SH-SY5Y (cell line): ENCODE measurements around the gene UFSP1.

Experiments used
- GATA2 ChIP-seq: IDR thresholded peaks from 2 replicates; pipeline ENCODE4 v1.6.1; 2011; ENCODE audit warnings: mild to moderate bottlenecking, low read depth, low read length
- GATA3 ChIP-seq: IDR thresholded peaks from 2 replicates; pipeline ENCODE4 v1.6.1; 2011; ENCODE audit warnings: low read depth, mild to moderate bottlenecking, low read length, moderate library complexity

DNA sequence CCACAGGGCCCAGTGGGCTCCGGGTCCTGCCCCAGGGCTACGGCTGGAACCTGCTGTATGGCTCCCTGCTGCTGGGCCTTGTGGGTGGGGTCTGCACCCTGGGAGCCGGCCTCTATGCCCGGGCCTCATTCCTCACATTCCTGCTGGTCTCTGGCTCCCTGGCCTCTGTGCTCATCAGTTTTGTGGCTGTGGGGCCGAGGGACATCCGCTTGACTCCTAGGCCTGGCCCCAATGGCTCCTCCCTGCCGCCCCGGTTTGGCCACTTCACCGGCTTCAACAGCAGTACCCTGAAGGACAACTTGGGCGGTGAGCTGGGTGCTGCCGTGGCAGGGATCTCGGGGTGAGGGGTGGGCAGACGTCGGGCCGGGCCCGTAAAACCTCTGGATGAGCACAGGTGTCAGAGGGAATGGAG is 32.6 kb downstream of the UFSP1 start:
- TF ChIP-seq GATA2 (no peak), GATA3 (no peak)
